ENCODE results near the gene CYTL1. TPM values are rescaled to one million over a fixed set of nuclear protein-coding genes. Genes with fewer than 3 reads are reported as not detected.

The CYTL1 gene
- total RNA-seq, 2 donors from 2014 or later, result 2.2 to 3.7 TPM

GRCh38 chr4:4984186-4984585, 35.1 kb downstream of the CYTL1 start:
- Mint-ChIP-seq H3K27me3 (ENCODE audit: insufficient read depth) (no peaks in the 10 kb centered on the region), H3K4me3 (no peak overlapping the region), H3K4me1 (no peaks in the 10 kb centered on the region), H3K9me3 (no peaks in the 10 kb centered on the region), H3K27ac (no peak overlapping the region), H3K36me3 (ENCODE audit: low read depth) (no peaks in the 10 kb centered on the region)
- H3K9me3 ChIP-seq (ENCODE audit: control insufficient read depth, low read length), result no peaks in the 10 kb centered on the region
- no peaks in the 10 kb centered on the region for H3K27me3 ChIP-seq (ENCODE audit: control insufficient read depth, insufficient read depth, low read length, poor library complexity, severe bottlenecking)
- WGBS, 2 experiments (ENCODE audit: insufficient coverage in 1 of 2, insufficient read length in 1 of 2), result 80 to 86% methylated on average over 1 to 2 of the region's 2 CpGs
- no peak for DNase-seq
- TF ChIP-seq CTCF (conservative IDR thresholded peaks at IDR 0.05), result no peak
- no peak overlapping the region for H3K9ac ChIP-seq (ENCODE audit: extremely low read depth, low read length, poor library complexity, severe bottlenecking)
- no peaks in the 10 kb centered on the region for H3K36me3 ChIP-seq (ENCODE audit: control insufficient read depth, insufficient read depth, low read length)
- H3K27ac ChIP-seq (ENCODE audit: low read depth, low read length), result no peak overlapping the region
- no peak overlapping the region for H3K4me3 ChIP-seq (ENCODE audit: low read length)
- H3K4me1 ChIP-seq (ENCODE audit: control insufficient read depth, insufficient read depth, low read length), result no peaks in the 10 kb centered on the region

- H3K36me3 Mint-ChIP-seq (ENCODE audit: low read depth), result no peaks in the 10 kb centered on the region
- H3K4me1 Mint-ChIP-seq, result no peaks in the 10 kb centered on the region
- 79 to 85% methylated on average over 4 to 8 of the region's 8 CpGs for WGBS, 2 experiments (ENCODE audit: insufficient coverage in 1 of 2, insufficient read length in 1 of 2)
These were observed 37.4 kb downstream of the CYTL1 start for GRCh38 chr4:4981827-4982226.

GRCh38 chr4:4981427-4981826, 37.8 kb downstream of the CYTL1 start:
- H3K4me1 ChIP-seq (ENCODE audit: control insufficient read depth, insufficient read depth, low read length), result no peaks in the 10 kb centered on the region
- H3K9me3 ChIP-seq (ENCODE audit: control insufficient read depth, low read length), result peaks cover 13% of the 10 kb centered on the region
- H3K9ac ChIP-seq (ENCODE audit: extremely low read depth, low read length, poor library complexity, severe bottlenecking), result no peak overlapping the region
- Mint-ChIP-seq H3K27ac (no peak overlapping the region), H3K4me3 (no peak overlapping the region), H3K36me3 (ENCODE audit: low read depth) (no peaks in the 10 kb centered on the region), H3K9me3 (peaks cover 15% of the 10 kb centered on the region), H3K4me1 (no peaks in the 10 kb centered on the region), H3K27me3 (ENCODE audit: insufficient read depth) (no peaks in the 10 kb centered on the region)
- TF ChIP-seq CTCF (conservative IDR thresholded peaks at IDR 0.05), result no peak
- H3K4me3 ChIP-seq (ENCODE audit: low read length), result no peak overlapping the region
- DNase-seq, result no peak
- no peak overlapping the region for H3K27ac ChIP-seq (ENCODE audit: low read depth, low read length)
- WGBS, 2 experiments (ENCODE audit: insufficient coverage in 1 of 2, insufficient read length in 1 of 2), result 92 to 93% methylated on average over 3 of the region's 3 CpGs
- H3K36me3 ChIP-seq (ENCODE audit: control insufficient read depth, insufficient read depth, low read length), result no peaks in the 10 kb centered on the region
- H3K27me3 ChIP-seq (ENCODE audit: control insufficient read depth, insufficient read depth, low read length, poor library complexity, severe bottlenecking), result no peaks in the 10 kb centered on the region

More at GRCh38 chr4:4981827-4982226, 37.4 kb downstream of the CYTL1 start:
- H3K27me3 ChIP-seq (ENCODE audit: control insufficient read depth, insufficient read depth, low read length, poor library complexity, severe bottlenecking), result no peaks in the 10 kb centered on the region
- H3K9ac ChIP-seq (ENCODE audit: extremely low read depth, low read length, poor library complexity, severe bottlenecking), result no peak overlapping the region
- H3K9me3 Mint-ChIP-seq, result peaks cover 12% of the 10 kb centered on the region
- no peak overlapping the region for H3K27ac Mint-ChIP-seq
- peaks cover 12% of the 10 kb centered on the region for H3K9me3 ChIP-seq (ENCODE audit: control insufficient read depth, low read length)
- H3K4me3 Mint-ChIP-seq, result no peak overlapping the region
- H3K36me3 ChIP-seq (ENCODE audit: control insufficient read depth, insufficient read depth, low read length), result no peaks in the 10 kb centered on the region
- no peak for DNase-seq
- no peak for TF ChIP-seq CTCF (conservative IDR thresholded peaks at IDR 0.05)
- H3K4me3 ChIP-seq (ENCODE audit: low read length), result no peak overlapping the region
- no peak overlapping the region for H3K27ac ChIP-seq (ENCODE audit: low read depth, low read length)
- H3K27me3 Mint-ChIP-seq (ENCODE audit: insufficient read depth), result no peaks in the 10 kb centered on the region
- H3K4me1 ChIP-seq (ENCODE audit: control insufficient read depth, insufficient read depth, low read length), result no peaks in the 10 kb centered on the region
